ENCODE measurements around the gene RGMA. TPM values are rescaled to one million over a fixed set of nuclear protein-coding genes. Genes with fewer than 3 reads are reported as not detected.

The RGMA gene
- total RNA-seq, 1 experiment from 2014 or later, result 41.4 TPM

DNA sequence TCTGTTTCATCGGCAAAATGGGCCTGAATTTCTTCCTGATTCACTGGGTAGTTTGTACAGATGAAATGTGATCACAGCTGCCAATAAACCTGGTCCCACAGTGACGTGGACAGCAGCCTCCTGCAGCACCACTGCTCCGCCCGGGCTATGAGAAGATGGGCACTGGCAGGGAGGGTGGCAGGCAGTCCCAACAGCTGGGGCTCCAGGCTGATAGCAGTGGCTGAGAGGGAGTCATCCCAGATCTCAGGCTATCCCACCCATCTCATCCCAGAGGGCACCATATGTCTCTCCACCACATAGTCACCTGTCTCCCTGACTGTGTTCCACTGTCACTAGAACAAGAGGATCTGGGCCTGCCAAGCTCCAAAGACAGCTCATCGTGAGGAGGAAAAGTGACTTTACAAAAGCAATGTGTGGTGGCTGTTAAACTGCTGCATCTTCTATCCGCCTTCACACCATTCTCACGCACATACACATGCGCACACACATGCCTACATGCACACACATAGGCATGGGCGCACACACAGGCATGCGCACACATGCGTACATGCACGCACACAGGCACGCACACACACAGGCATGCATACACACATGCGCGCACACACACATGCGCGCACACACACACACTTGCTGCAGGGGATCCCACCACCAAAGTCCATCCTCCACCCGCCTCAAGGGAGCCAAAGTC, 46.2 kb downstream of the RGMA start:
- no peak overlapping the region for H3K18ac ChIP-seq (ENCODE audit: insufficient read length, low read depth, low read length)
- H4K20me1 ChIP-seq (ENCODE audit: control insufficient read depth, insufficient read depth, insufficient read length), result no peaks in the 10 kb centered on the region
- Mint-ChIP-seq H3K9me3 (peaks cover 11 to 18% of the 10 kb centered on the region in 2 experiments), H3K36me3 (ENCODE audit: insufficient read depth in 1 of 3, low read depth in 3 of 3) (peaks cover 40 to 68% (median 58%) of the 10 kb centered on the region in 3 experiments), H3K27me3 (ENCODE audit: low read depth) (peaks cover 1% of the 10 kb centered on the region; the same call in 1 of the 2 replicates), H3K27ac (peak overlapping the region in 1 of 3 experiments; percentile 87; a peak in 3 of 7 replicates), H3K4me1 (peaks cover 8 to 12% of the 10 kb centered on the region in 2 experiments), H3K4me3 (no peak overlapping the region; a peak in 1 of 5 replicates)
- H3K56ac ChIP-seq (ENCODE audit: insufficient read length, low read depth, low read length), result no peak overlapping the region
- TF ChIP-seq, protein P1, sequence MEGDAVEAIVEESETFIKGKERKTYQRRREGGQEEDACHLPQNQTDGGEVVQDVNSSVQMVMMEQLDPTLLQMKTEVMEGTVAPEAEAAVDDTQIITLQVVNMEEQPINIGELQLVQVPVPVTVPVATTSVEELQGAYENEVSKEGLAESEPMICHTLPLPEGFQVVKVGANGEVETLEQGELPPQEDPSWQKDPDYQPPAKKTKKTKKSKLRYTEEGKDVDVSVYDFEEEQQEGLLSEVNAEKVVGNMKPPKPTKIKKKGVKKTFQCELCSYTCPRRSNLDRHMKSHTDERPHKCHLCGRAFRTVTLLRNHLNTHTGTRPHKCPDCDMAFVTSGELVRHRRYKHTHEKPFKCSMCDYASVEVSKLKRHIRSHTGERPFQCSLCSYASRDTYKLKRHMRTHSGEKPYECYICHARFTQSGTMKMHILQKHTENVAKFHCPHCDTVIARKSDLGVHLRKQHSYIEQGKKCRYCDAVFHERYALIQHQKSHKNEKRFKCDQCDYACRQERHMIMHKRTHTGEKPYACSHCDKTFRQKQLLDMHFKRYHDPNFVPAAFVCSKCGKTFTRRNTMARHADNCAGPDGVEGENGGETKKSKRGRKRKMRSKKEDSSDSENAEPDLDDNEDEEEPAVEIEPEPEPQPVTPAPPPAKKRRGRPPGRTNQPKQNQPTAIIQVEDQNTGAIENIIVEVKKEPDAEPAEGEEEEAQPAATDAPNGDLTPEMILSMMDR (conservative IDR thresholded peaks at IDR 0.05), result no peak
- no CpG with 5 or more reads among the region's 18 CpGs for WGBS (ENCODE audit: extremely low coverage, insufficient read length, low lambda C conversion rate)
- H3K4me1 ChIP-seq (ENCODE audit: insufficient read depth, low read length), result no peaks in the 10 kb centered on the region
- no peak overlapping the region for H3K27ac ChIP-seq (ENCODE audit: insufficient read length, low read depth, low read length)
- no peak for DNase-seq
- no peaks in the 10 kb centered on the region for H3K79me2 ChIP-seq (ENCODE audit: insufficient read depth, low read length)
- H4K5ac ChIP-seq (ENCODE audit: insufficient read length, low read depth, low read length), result no peak overlapping the region
- H3K9me3 ChIP-seq (ENCODE audit: control insufficient read depth, low read depth, low read length), result peaks cover 7% of the 10 kb centered on the region
- H3K23me2 ChIP-seq (ENCODE audit: insufficient read length, low read depth, low read length, poor library complexity, severe bottlenecking), result no peaks in the 10 kb centered on the region
- no peak overlapping the region for H4K8ac ChIP-seq (replicated peaks; ENCODE audit: insufficient read length, low read depth, low read length)
- no peaks in the 10 kb centered on the region for H3K27me3 ChIP-seq (ENCODE audit: insufficient read depth, low read length)
- no peak overlapping the region for H2BK15ac ChIP-seq (ENCODE audit: low read depth, low read length)
- no peak overlapping the region for H2BK5ac ChIP-seq (ENCODE audit: insufficient read length, low read length)
- no peak overlapping the region for H4K91ac ChIP-seq (ENCODE audit: insufficient read length, low read depth, low read length)
- no peak overlapping the region for H3K14ac ChIP-seq (ENCODE audit: insufficient read depth, low read length)
- no peak overlapping the region for H2BK120ac ChIP-seq (ENCODE audit: low read depth, low read length, poor library complexity, severe bottlenecking)
- no peak overlapping the region for H3K23ac ChIP-seq (ENCODE audit: insufficient read length, low read depth, low read length)
- H2AFZ ChIP-seq (ENCODE audit: low read length), result no peak overlapping the region
- no peak overlapping the region for H2AK5ac ChIP-seq (ENCODE audit: insufficient read length, low read length)
- H2BK12ac ChIP-seq (ENCODE audit: insufficient read length, low read depth, low read length), result no peak overlapping the region
- no peak overlapping the region for H2BK20ac ChIP-seq (ENCODE audit: low read depth, low read length, poor library complexity, severe bottlenecking)
- H3K79me1 ChIP-seq (ENCODE audit: insufficient read depth, low read depth, low read length, poor library complexity, severe bottlenecking), result no peaks in the 10 kb centered on the region
- H3K4ac ChIP-seq (ENCODE audit: low read depth, low read length), result no peak overlapping the region
- H3K9ac ChIP-seq (ENCODE audit: extremely low read depth, insufficient read length, low read length), result no peak overlapping the region
- H3K4me2 ChIP-seq (ENCODE audit: insufficient read depth, insufficient read length, low read length), result no peak overlapping the region
- H3T11ph ChIP-seq (ENCODE audit: low read length), result no peak overlapping the region

Measured in H9 (cell line).